Measurements from ENCODE around the gene NTN4.

Gene NTN4

DNA sequence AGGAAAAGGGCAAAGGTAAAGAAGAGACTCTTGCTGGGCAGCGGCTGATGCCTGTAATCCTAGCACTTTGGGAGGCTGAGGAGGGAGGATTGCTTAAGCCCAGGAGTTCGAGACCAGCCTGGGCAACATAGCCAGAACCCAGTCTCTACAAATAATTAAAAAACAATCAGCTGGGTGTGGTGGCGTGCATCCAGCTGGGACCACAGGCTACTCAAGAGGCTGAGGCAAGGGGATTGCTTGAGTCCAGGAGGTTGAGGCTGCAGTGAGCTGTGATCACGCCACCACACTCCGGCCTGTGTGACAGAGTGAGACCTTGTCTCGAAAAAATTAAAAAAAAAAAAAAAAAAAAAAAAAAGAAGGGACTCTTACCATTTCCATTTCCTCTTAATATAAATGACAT lies 138.9 kb downstream of the NTN4 start:
- no peak for DNase-seq

DNA sequence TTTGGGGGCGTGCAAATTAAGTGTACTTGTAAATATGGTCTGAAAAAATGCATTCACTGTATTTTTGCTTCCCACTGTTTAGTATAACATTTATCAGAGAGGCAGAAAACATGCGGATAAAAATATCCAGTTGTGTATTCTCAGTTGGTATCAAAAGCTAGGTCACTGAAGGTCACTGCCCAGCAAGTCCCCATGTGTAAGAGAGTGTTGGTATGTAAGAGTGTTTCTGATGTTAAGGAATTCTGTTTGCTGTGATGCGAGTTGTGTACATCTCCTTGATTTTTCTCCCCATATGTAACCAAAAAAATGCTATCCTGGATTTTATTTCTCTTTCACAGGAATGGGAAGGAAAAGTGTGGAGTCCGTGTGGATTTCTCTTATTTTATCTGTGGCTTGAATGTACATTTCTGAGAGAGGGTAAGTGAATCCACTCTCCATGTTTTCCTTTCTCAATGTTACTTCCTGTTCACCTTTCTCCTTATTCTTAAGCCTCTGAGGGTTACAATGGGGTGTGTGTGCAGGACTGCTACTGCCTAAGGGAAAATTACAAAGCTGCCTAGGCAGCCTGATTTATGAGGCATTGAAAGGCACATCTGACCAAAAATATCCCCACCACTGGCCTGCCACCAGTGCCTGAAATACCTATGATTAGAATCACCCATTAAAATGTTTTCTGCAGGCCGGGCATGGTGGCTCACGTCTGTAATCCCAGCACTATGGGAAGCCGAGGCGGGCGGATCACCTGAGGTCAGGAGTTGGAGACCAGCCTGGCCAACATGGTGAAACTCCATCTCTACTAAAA lies 141.4 kb downstream of the NTN4 start:
- no peak for DNase-seq

DNA sequence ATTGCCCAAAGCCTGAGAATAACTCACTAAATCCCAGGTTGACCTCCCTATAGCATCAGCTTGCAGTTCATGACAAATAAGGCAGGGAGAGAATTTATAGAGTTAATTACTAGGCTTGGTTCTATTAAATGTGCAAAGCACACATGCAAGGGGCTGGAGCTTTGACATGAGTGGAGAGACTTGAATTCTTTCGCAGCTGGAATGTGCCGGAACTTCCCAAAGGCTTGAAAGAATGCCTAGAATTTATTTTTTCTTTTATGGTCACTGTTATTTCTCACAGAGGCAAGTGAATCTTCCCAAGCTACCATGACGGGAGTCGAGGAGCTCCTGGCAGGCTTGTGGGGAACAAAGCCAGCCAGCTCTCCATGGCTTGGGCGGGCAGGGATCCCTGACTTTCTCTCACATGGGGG lies 143.8 kb downstream of the NTN4 start:
- no peak for DNase-seq

DNA sequence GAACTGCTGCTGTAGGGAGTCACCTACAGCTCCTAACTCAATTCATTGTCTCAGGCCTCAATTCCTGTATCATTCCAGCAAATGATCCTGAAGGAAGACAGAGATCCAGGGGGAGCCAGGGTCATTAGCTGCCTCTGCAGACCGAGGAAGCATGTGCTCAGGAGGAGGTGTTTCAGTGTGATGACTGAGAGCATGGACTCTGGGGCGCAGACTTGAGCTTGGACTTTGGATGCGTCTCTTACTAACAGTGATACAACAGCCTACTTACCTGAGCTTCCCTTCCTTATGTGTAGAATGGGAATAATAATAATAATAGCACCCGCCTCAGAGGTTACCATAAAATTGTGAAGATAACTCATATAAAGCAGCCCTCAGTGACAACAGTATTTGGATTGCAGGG lies 147.3 kb downstream of the NTN4 start:
- no peak for DNase-seq

DNA sequence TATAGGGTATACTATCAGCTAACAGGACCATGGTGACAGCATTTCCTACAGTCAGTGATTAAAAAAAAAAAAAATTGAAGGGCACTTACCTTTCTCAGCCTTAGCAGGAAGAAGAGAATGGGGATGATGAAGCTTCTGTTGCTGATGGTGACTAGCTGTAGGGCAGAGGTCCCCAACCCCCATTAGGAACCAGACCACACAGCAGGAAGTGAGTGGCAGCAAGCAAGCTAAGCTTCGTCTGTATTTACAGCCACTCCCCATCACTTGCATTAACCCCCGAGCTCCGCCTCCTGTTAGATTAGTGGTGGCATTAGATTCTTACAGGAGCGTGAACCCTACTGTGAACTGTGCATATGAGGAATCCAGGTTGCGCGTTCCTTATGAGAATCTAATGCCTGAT lies 148.0 kb downstream of the NTN4 start:
- DNase-seq = no peak

DNA sequence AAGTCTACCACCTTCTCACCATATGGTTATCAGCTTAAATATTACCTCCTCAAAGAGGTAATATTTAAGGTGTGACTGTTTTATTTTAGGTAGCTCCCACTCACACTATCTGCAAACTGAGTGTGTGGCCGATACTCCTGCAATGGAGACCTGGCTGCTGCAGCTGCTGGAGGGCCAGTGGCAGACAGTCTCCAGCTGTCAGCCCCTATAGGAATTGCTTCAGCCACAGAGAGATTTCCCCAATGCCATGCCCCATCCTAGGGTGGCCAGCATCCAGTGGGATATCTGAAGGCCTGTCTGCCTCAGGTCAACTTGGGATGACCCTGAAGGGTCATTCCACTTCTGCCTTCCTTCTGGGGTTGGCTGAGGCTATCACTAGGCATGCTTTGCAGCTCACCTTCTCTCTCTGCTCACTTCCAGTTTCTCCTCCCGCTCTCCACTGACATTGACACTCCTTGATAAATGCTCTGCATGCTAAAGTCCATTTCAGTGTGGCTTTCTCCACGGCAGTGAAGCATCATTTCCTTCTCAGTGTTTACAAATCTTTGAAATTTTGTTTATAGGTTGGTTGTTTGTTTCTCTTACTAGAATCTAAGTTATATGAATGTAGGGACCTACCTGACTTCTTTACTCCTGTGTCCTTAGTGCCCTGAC lies 149.1 kb downstream of the NTN4 start:
- no peak for DNase-seq

DNA sequence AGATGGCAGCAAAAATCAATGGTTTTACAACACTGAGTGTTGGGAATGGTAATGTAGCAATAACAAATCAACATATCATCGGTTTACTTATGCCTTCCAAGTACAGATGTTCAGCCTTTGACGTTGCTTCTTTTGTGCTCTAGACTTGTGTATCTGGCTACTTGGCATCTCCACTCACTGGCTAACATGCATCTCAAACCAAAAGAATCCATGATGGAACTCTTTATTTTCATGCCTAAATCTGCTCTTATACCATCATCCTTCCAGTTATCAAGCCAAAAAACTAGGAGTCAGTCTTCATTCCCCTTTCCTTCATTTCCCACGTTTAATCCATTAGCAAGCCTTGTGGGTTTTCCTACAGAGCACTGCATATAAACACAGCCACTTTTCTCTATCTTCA lies 150.0 kb downstream of the NTN4 start:
- DNase-seq = no peak

DNA sequence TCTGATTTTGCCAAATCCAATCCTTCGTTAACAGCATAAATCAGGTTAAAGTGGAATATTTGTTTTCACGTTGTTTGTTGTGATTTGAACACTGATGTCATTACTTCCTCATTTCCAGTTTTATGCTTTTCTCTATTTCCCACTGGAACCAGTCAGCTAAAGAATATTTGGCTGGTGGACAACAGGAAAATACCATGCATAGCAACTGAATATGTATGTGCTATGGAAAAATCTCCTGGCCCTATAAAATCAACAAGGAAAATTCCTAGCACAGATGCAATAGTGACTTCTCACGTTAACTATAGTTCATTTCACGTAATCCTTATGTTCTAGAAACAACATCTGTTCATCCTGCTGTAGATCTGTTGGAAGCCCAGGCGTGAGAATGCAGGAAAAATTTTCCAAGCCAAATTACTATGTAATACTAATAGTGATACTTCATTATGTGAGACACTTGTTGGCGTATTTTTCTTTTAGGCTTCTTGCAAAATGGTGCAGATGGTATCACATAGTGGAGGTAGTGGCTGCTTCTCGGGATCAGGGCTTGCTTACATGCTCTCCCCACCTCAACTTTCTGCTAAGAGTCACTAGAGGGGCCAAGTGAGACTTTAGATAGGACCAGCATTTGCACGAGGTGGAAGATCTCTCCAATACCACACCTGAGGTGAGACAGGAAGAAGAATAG lies 153.0 kb downstream of the NTN4 start:
- no peak for DNase-seq

DNA sequence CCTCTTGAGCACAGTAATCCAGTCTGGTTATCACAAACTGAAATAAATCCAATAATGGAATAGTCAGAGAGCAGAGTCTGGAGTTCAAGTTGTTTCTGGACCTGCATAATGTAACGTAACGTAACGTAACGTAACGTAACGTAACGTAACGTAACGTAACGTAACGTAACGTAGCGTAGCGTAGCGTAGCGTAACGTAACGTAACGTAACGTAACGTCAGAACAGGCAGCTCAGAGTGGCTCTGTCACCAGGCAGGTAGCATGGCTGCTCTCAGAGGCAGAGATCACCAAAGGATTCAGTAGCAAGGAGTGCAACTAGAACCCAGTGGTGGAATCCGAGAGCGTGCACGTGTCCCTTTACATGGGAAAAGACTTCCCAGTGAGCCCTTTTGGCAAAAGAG lies 153.6 kb downstream of the NTN4 start:
- DNase-seq = no peak

DNA sequence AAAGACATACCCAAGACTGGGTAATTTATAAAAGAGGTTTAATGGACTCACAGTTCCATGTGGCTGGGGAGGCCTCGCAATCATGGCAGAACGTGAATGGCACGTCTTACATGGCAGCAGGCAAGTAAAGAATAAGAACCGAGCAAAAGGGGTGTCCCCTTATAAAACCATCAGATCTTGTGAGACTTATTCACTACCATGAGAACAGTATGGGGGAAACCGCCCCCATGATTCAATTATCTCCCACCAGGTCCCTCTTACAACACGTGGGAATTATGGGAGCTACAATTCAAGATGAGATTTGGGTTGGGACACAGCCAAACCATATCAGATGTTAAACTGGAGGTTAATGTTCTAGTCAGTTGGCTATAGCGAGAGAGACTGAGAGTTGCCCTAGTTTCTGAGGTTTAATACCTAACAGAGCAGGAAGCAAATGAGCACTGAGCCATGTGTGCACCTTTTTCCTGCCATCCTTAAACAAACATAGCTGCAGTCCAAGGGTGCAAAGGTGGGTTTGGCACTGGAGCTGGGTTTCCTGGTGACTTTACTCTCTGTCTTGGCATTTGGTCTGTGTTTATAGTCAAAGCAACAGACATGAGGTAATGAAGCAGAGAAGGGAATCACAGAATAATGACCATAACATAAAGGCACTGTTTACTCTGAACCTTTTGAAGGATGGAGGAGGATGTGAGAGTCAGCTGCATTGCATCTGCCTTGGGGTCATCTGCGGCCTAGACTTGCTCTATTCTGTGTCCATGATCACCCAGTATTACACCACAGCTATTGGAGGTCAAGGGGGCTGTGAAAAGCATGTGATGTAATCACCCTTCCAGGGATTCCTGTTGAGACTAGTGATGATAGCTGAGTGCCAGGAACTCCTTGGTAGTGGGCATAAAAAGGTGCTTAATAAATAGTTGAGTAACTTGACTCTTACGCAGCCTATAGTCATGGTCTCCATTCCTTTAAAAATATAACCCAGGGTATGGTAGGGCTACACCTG lies 155.6 kb downstream of the NTN4 start:
- no peak for DNase-seq

DNA sequence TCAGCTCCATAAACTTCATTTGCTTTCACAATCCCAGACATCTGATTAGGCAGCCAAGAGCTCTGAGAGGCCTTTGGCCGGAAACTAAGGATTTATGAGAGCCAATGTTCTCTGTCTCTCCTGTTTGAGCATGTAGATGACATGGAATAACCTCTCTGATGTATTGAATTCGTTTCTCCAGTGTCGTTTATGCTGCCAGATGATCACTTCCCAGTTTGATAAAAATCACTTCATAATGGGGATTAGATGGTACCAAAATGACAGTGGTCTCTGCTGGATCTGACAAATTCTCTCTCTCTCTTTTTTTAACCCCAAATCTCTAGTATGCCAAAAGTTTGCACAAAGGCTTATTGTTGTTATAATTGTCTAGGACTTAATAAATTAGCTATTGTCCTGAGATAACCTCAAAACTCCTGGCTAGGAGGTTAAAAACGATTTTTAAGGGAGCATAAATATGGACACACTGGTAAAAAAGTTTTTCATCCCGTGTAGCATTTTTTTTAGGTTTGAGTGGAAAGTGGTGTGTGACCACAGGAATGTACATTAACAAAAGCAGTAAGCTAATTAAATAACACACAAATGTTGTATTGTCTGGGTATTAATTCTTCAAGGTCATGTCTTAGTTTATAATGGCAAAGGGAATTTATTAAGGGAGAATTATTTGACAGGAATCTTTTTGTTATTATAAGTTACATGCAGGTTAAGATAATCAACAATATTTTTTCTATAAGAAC lies 156.7 kb downstream of the NTN4 start:
- no peak for DNase-seq

DNA sequence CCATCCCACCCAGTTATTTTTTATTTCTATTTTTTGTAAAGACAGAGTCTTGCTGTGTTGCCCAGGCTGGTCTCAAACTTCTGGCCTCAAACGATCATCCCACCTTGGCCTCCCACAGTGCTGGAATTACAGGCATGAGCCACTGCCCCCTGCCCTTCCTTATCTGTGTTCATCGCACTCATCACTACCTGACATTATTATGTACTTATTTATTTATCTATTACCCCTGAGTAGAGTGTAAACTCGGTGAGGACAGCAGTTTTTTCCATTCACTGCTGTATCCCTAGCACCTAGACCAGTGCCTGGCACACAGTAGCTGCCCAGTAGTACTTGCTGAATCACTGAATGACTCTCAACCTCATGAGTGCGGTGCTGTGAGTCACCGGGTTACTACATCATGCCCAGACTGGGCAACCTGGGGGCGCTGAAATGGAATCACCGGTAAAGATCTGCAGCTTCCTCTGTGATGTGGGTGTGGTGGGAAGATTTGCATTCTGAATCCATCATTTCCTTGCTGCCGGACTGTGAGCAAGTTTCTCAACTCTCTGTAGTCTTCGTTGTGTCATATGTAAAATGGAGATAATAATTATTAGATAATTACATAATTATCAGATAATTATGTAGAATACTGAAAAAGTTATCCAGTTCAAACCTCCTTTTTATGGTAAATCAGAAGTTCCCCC lies 157.4 kb downstream of the NTN4 start:
- DNase-seq = no peak

DNA sequence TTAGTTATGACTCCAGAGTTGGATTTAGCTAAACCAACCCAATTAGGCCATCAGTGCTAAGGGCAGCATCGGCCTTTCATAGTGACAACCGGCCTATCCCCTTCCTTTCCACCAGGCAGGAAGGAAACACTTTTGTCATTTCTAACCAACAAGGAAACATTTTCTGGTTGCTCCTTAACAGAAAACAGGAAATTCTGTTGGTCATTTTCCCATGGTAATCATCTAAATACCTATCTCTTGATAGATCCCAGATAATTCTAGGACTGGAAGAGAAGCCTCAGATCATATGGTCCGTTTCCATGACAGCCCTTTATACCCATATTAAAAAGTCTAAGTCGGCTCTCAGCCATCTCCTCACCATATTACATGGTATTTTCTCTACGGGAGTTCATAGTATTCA lies 160.1 kb downstream of the NTN4 start:
- no peak for DNase-seq

DNA sequence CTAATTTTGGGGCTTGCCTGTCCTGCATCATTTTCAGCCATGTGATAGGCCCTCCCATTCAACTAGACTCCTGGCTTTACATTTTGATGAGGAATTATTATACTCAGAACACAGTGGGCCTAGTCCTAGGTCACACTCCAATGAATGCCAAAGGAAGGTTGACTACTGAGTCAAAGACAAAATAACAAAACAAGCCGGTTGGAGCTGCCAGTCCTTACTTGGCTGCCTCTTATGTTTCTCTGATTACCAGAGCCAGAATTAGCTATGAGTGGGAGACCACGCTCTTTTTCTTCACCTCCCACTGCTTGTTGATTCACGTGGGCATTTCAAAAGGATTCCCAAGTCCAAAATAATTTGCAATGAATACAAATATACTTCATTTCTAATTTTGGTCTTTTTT lies 161.2 kb downstream of the NTN4 start:
- DNase-seq = no peak

DNA sequence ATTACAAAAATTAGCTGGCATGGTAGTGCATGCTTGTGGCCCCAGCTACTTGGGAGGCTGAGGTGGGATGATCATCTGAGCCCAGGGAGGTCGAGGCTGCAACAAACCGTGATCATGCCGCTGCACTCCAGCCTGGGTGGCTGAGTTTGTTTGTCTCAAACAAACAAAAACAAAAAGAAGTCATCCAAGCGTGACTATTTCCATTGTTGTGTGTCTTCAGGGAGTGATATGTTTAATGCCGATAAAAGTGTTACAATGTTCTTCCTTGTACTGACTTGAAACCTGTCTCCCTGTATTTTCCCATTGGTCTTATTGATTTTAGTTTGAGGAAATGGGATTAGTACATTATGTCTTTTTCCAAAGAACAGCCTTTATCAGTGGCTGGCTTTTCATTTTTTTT lies 163.7 kb downstream of the NTN4 start:
- no peak for DNase-seq

DNA sequence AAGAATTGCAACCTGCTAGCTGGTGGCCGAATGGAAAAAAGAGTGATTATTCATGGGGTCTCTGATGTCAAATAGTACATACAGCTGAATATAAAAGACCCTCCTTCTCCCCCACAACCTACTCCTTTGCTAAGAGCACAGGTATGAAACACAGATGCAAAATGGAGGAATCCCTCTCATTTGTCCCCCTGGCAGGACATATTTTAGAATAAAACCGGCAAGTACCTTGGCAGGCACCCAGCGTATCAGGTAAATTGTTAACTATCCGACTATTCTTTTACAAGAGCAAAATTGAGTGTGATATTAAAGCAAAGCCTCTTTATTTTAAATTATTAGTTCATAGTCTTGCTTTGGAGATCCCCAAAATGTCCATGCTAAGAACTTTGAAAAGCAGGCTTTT lies 165.6 kb downstream of the NTN4 start:
- no peak for DNase-seq

DNA sequence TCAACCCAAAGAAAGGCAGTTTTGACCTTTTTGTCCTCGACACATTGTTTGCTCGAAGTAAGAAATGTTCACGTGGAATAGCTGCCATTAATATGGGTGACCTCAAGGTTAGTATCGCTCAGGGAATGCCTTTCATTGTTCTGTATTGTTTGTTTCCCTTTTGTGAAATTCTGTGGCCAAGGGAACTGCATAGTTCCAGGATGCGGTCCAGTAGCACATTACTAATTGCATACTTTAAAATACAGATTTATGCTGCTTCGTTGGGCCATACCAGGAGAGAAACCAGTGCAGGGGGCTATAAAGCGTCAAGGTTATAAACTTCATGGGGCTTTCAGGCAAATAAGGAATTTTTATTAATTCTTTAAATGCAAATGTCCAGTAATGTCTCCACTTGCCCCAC lies 166.0 kb downstream of the NTN4 start:
- no peak for DNase-seq

DNA sequence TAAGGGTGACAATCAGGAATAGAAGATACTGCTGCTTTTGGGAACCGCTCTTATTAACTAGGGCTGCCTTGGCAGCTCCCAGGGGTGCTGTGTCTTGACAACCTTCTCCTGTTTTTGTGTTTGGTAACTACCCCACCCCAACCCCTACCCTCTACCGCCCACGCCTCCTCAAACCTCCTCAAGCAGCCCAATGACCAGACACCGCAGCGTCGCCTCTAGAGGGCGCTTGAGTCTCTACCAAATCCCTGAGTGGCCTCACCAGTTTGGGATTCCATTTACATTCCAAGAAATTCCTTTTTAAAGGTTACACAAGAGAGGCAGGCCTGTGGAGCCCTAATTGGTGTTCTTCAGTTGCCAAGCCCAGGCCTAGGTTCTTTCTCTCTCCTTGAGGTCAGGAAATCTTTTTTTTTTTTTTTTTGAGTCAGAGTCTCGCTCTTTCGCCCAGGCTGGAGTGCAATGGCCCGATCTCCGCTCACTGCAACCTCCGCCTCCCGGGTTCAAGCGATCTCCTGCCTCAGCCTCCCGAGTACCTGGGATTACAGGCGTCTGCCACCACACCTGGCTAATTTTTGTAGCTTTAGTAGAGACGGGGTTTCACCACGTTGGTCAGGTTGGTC lies 166.9 kb downstream of the NTN4 start:
- peak; percentile 33 for DNase-seq

DNA sequence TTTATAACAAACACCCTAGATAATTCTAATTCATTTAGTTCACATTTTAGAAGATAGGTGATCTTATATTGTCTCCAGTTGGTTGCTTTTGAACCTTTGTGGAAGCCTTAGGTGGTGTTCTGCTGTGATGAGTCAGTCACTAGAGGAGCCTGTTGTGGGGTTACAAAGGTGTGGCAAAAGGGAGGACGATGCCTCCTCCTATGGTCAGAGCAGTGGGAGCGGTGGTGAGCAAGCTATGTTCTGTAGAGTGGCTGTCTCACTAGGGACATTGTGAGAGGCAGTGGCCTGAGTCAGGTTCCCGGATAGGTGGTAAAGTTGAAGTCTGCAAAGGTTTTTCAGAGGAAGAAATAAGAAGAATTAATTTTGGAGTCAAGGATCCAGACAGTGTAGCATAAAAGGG lies 167.7 kb downstream of the NTN4 start:
- DNase-seq = no peak

DNA sequence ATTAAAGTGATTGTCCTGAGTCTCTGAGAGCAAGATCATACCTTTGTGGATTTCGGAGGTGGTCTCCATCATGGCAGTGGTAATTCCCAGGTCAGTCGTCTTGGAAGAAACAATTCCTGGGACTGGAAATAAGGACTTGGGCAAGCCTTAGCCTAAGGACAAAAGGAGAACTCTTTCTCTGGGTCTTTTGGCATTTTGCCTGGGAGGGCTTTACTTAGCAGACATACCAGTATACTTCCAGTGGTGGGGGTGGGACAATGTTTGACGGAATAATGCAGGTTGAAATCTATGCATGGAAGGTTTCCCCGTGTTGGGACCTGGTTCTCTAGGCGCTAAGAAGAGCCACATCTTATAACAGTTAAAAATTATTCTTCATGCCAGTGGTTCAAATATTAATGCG lies 168.8 kb downstream of the NTN4 start:
- no peak for DNase-seq

DNA sequence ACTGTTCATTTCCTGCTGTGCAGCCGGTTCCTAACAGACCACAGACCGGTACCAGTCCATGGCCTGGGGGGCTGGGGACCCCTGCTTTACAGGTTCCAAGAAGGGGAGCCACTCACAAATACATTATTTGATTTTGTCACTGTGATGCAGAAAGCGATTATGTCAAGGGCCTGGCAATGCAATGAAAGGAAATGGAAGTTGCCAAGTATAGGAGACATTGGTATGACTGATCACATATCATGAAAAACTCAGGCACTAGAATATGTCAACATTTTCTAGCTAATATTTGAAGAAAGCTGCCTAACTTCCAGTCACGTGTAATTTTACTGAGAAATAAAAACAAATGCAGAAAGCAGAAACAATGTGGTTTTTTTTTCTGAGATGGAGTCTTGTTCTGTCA lies 170.4 kb downstream of the NTN4 start:
- no peak for DNase-seq

Data from activated CD4-positive, alpha-beta T cell treated with anti-CD3 and anti-CD28 coated beads, Interleukin-2, Interleukin-6, amounts not matched to agents 100 ng/mL and 50 ng/mL, durations not matched to agents 16 hours and 8 hours (primary cell).